Stimulated activated naive B cell treated with anti-CD40 and anti-IgM and Interleukin-4, amounts not matched to agents 10 μg/mL and 1 μg/mL and 100 μg/mL, for 72 hours (primary cell): ENCODE measurements around the gene CAVIN3.
"Not testable (repeated sequence)": the region's sequence is repeated elsewhere in the genome, so short reads cannot be mapped to it uniquely, and the experiment has no call there.

Experiments
- ATAC-seq, 2 donors: fragments of 150-1000 bp; cut with Tn5 transposase; replicated peaks; 2 replicates each; pipeline ENCODE4 v1.10.0; 2021; ENCODE audit warnings: moderate library complexity in 1 of 2
- DNase-seq: peaks from one replicate; pipeline ENCODE4 v3.0.0; 2021
- H3K27ac Mint-ChIP-seq: one replicate; pipeline ENCODE4 v1.8.0; 2022; ENCODE audit warnings: mild to moderate bottlenecking, mixed read lengths
- H3K27me3 Mint-ChIP-seq, 2 donors: one replicate each; pipeline ENCODE4 v1.8.0; 2022; ENCODE audit warnings: mixed read lengths in 2 of 2
- H3K36me3 Mint-ChIP-seq, 2 donors: one replicate each; pipeline ENCODE4 v1.8.0; 2022; ENCODE audit warnings: mixed read lengths in 2 of 2, mild to moderate bottlenecking in 1 of 2
- H3K4me1 Mint-ChIP-seq, 2 donors: one replicate each; pipeline ENCODE4 v1.8.0; 2022; ENCODE audit warnings: mixed read lengths in 2 of 2, mild to moderate bottlenecking in 1 of 2
- H3K4me3 Mint-ChIP-seq, 2 donors: one replicate each; pipeline ENCODE4 v1.8.0; 2022; ENCODE audit warnings: mild to moderate bottlenecking in 2 of 2, mixed read lengths in 2 of 2, moderate library complexity in 1 of 2
- H3K9me3 Mint-ChIP-seq, 2 donors: one replicate each; pipeline ENCODE4 v1.8.0; 2022; ENCODE audit warnings: mixed read lengths in 2 of 2, mild to moderate bottlenecking in 1 of 2

Gene CAVIN3

DNA sequence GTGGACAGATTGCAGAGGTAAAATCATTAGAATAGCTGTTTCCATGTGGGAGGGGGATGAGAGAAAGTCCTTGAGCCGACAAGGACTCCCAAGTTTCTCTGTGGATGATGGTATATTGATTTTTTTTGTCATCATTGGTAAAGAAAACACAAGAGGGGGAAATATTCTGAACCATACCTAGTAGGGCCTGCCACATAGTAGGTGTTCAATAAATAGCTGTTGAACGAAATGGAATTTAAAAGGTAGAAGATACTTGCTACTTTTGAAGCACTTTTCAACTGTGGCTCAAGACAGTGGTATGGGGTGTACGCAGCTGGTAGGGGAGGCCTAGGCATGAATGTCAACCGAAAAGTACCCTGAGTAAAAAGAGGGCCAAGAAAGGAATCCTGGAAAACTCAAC is 2.1 kb downstream of the CAVIN3 start:
- no peak for DNase-seq
- no peak for ATAC-seq
- H3K27ac Mint-ChIP-seq = no peak overlapping the region
- H3K4me1 Mint-ChIP-seq = peaks cover 18 to 37% of the 10 kb centered on the region in 2 donors
- peaks cover 0 to 1% of the 10 kb centered on the region in 2 donors for H3K9me3 Mint-ChIP-seq
- H3K36me3 Mint-ChIP-seq = no peaks in the 10 kb centered on the region
- H3K27me3 Mint-ChIP-seq = peaks cover 60 to 81% of the 10 kb centered on the region in 2 donors
- H3K4me3 Mint-ChIP-seq = no peak overlapping the region

DNA sequence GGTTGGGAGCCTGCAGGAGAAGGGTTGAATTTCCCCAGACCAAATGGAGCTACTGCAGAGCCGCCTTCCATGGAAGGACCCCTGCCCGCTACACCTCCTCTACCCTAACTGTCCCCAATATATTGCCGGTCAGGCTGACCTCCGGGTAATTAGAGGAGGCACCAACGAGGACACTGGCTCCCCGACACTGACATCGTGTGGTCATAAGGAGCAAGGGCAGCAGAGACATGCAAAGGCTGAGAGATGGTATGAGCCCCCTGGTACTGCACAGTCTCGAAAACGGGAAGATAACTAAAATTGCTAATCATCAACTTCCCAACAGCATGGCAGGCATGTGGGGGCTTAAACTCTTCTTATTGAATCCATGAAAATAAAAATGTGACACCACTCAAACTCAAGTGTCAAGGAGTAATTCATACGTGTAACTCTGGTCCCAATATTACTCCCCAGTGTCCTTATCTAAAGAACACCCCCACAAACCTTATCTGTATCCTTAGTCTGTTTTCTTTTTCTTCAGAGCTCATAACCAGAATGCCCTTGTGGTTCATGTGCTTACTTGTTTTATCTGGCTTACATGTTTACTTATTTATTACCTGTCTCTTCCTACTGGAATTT is 4.4 kb downstream of the CAVIN3 start:
- H3K27ac Mint-ChIP-seq = no peak overlapping the region
- H3K4me3 Mint-ChIP-seq = no peak overlapping the region
- peaks cover 13 to 20% of the 10 kb centered on the region in 2 donors for H3K4me1 Mint-ChIP-seq
- peak; percentile 22 for DNase-seq
- H3K36me3 Mint-ChIP-seq = no peaks in the 10 kb centered on the region
- ATAC-seq = peak; percentile 30 to 61
- peaks cover 45 to 73% of the 10 kb centered on the region in 2 donors for H3K27me3 Mint-ChIP-seq
- H3K9me3 Mint-ChIP-seq = no peaks in the 10 kb centered on the region

DNA sequence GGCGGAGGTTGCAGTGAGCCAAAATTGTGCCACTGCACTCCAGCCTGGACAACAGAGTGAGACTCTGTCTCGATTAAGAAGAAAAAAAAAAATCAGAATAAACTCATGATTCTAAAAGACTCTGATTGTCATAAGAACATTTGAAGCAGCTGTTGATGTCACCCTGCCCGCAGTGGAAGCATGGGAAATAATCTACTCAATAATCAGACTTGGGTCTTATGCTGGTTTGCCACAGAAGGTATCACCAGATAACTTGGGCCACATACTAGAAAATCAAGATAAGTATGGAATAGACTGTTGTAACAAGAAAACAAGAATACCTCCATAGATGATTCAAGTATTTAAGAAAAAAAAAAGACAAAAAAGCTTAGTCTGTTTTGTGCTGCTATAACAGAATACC is 8.2 kb downstream of the CAVIN3 start:
- no peak overlapping the region for H3K4me3 Mint-ChIP-seq
- ATAC-seq (no peak), DNase-seq (no peak)
- peaks cover 4 to 6% of the 10 kb centered on the region in 2 donors for H3K4me1 Mint-ChIP-seq
- no peak overlapping the region for H3K27ac Mint-ChIP-seq
- H3K9me3 Mint-ChIP-seq = no peaks in the 10 kb centered on the region
- H3K36me3 Mint-ChIP-seq = no peaks in the 10 kb centered on the region
- peaks cover 31 to 48% of the 10 kb centered on the region in 2 donors for H3K27me3 Mint-ChIP-seq

- Mint-ChIP-seq H3K9me3 (no peaks in the 10 kb centered on the region), H3K4me3 (no peak overlapping the region), H3K4me1 (no peaks in the 10 kb centered on the region), H3K27ac (no peak overlapping the region), H3K36me3 (no peaks in the 10 kb centered on the region), H3K27me3 (peaks cover 12 to 44% of the 10 kb centered on the region in 2 donors)
- DNase-seq = no peak
- no peak for ATAC-seq
These were observed 12.4 kb downstream of the CAVIN3 start for GRCh38 chr11:6307876-6308275.

GRCh38 chr11:6305297-6305696 is 15.0 kb downstream of the CAVIN3 start:
- no peak overlapping the region for H3K27ac Mint-ChIP-seq

GRCh38 chr11:6303661-6304060 is 16.6 kb downstream of the CAVIN3 start:
- H3K9me3 Mint-ChIP-seq = no peaks in the 10 kb centered on the region
- H3K4me1 Mint-ChIP-seq = no peaks in the 10 kb centered on the region
- peaks cover 17 to 46% of the 10 kb centered on the region in 2 donors for H3K27me3 Mint-ChIP-seq
- ATAC-seq = no peak
- DNase-seq = no peak
- no peak overlapping the region for H3K4me3 Mint-ChIP-seq
- no peak overlapping the region for H3K27ac Mint-ChIP-seq
- H3K36me3 Mint-ChIP-seq = no peaks in the 10 kb centered on the region

More at GRCh38 chr11:6305297-6305696, 15.0 kb downstream of the CAVIN3 start:
- H3K27me3 Mint-ChIP-seq = peaks cover 12 to 46% of the 10 kb centered on the region in 2 donors
- H3K4me3 Mint-ChIP-seq = no peak overlapping the region
- ATAC-seq (no peak), DNase-seq (no peak)
- no peaks in the 10 kb centered on the region for H3K36me3 Mint-ChIP-seq
- H3K9me3 Mint-ChIP-seq = no peaks in the 10 kb centered on the region
- no peaks in the 10 kb centered on the region for H3K4me1 Mint-ChIP-seq

DNA sequence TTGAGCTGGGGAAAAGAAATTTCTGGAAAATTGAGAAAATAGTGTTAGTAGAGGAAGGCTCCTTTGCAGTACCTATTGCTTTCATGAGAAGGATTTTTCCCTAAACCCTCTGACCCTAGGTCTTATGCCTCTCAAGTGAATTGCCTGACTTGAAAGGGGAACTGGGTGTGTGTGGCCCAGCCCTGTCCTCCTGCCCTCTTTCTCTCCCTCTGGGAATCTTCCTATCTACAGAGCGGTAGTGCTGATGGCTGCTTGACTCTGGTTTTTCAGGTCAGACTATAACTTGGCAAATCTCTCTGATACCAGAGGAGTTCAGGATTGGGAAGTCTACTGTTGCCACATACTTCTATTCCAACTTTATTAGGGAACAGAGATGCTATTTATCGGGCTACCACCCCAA is 19.2 kb downstream of the CAVIN3 start:
- H3K4me1 Mint-ChIP-seq = no peaks in the 10 kb centered on the region
- no peak for ATAC-seq
- H3K9me3 Mint-ChIP-seq = no peaks in the 10 kb centered on the region
- no peaks in the 10 kb centered on the region for H3K36me3 Mint-ChIP-seq
- H3K4me3 Mint-ChIP-seq = no peak overlapping the region
- no peak overlapping the region for H3K27ac Mint-ChIP-seq
- DNase-seq = no peak
- H3K27me3 Mint-ChIP-seq = peaks cover 16 to 35% of the 10 kb centered on the region in 2 donors

GRCh38 chr11:6300325-6300724 is 20.0 kb downstream of the CAVIN3 start:
- no peaks in the 10 kb centered on the region for H3K4me1 Mint-ChIP-seq
- DNase-seq (no peak), ATAC-seq (peak in 1 of 2 donors; percentile 39)
- H3K36me3 Mint-ChIP-seq = no peaks in the 10 kb centered on the region
- H3K4me3 Mint-ChIP-seq = no peak overlapping the region
- no peak overlapping the region for H3K27ac Mint-ChIP-seq
- peaks cover 17 to 31% of the 10 kb centered on the region in 2 donors for H3K27me3 Mint-ChIP-seq
- no peaks in the 10 kb centered on the region for H3K9me3 Mint-ChIP-seq

DNA sequence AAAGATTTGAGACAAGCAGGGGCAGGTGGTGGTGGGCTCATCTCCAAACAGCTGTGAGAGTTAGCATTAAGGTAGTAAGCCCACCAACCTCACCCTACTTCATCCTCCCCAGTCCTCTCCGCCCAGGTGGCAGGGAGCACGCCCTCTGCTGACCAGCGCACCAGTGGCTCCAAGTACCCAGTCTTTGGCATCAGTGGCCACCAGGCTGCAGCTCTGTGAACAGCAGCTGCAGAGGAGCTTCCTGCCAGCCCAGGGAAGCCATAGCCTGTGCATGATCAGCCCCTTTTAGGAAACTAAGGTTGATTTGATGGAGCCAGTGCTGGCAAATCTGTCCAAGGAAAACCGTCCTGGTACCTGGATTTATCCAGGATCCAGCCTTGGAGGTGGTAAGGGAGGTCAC is 21.7 kb downstream of the CAVIN3 start:
- DNase-seq (no peak), ATAC-seq (peak; percentile 65 to 79)
- Mint-ChIP-seq H3K27ac (no peak overlapping the region), H3K4me1 (no peaks in the 10 kb centered on the region), H3K27me3 (peaks cover 17 to 26% of the 10 kb centered on the region in 2 donors), H3K4me3 (no peak overlapping the region), H3K9me3 (no peaks in the 10 kb centered on the region), H3K36me3 (no peaks in the 10 kb centered on the region)

DNA sequence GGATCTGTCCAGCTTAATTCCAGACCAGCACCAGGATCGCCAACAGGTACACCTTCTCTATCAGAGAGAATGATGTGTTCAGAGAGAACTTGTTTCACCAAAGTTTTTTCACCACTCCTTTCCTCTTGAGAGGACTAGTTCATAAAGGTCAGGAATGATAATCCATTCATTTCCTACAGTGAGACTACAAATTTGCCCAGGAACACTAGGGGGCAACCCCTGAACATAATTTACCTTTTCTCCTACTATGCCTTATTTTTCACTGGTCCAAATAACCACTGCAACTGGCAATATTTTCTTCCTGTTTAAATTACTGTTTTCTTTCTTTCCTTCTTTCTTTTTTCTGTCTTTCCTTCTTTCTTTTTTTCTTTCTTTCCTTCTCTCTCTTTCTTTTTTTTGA is 22.5 kb downstream of the CAVIN3 start:
- ATAC-seq = no peak
- peaks cover 17 to 23% of the 10 kb centered on the region in 2 donors for H3K27me3 Mint-ChIP-seq
- no peak overlapping the region for H3K27ac Mint-ChIP-seq
- H3K4me3 Mint-ChIP-seq = no peak overlapping the region
- no peaks in the 10 kb centered on the region for H3K36me3 Mint-ChIP-seq
- no peaks in the 10 kb centered on the region for H3K4me1 Mint-ChIP-seq
- no peak for DNase-seq
- H3K9me3 Mint-ChIP-seq = no peaks in the 10 kb centered on the region

- Mint-ChIP-seq H3K9me3 (no peaks in the 10 kb centered on the region), H3K27ac (no peak overlapping the region), H3K4me1 (no peaks in the 10 kb centered on the region), H3K27me3 (peaks cover 32 to 46% of the 10 kb centered on the region in 2 donors), H3K4me3 (no peak overlapping the region), H3K36me3 (no peaks in the 10 kb centered on the region)
- ATAC-seq (no peak), DNase-seq (no peak)
These were observed 35.3 kb downstream of the CAVIN3 start for GRCh38 chr11:6285019-6285418.

GRCh38 chr11:6284250-6284649 is 36.1 kb downstream of the CAVIN3 start:
- Mint-ChIP-seq H3K4me1 (no peaks in the 10 kb centered on the region), H3K9me3 (no peaks in the 10 kb centered on the region), H3K27me3 (peaks cover 24 to 41% of the 10 kb centered on the region in 2 donors), H3K4me3 (no peak overlapping the region), H3K27ac (no peak overlapping the region), H3K36me3 (no peaks in the 10 kb centered on the region)
- DNase-seq (no peak), ATAC-seq (no peak)

DNA sequence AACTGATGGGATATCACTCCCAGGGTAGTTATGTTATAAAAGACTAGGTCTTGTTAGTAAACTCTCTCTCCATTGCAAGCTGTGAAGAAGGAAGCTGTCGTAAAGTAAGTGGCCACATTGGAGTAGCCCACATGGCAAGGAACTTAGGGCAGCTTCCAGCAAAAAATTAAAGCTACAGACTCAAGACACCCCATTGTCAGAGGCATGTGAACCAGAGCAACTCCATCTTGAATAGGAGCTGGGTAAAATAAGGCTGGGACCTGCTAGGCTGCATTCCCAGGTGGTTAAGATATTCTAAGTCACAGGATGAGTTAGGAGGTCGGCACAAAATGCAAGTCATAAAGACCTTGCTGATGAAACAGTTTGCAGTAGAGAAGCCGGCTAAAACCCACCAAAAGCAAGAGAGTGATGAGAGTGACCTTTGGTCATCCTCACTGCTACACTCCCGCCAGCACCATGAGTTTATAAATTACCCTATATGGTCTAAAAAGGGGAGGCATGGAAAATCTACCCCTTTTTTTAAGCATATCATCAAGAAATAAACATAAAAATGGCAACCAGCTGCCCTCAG is 36.8 kb downstream of the CAVIN3 start:
- Mint-ChIP-seq H3K9me3 (no peaks in the 10 kb centered on the region), H3K27ac (no peak overlapping the region), H3K4me1 (no peaks in the 10 kb centered on the region)

GRCh38 chr11:6280809-6281208 is 39.5 kb downstream of the CAVIN3 start:
- H3K9me3 Mint-ChIP-seq, H3K4me1 Mint-ChIP-seq, H3K27ac Mint-ChIP-seq, ATAC-seq, H3K4me3 Mint-ChIP-seq, DNase-seq, H3K36me3 Mint-ChIP-seq: not testable (repeated sequence)
- H3K27me3 Mint-ChIP-seq = peaks cover 34 to 61% of the 10 kb centered on the region in 2 donors

More for the DNA sequence above, 36.8 kb downstream of the CAVIN3 start:
- DNase-seq (no peak), ATAC-seq (no peak)
- Mint-ChIP-seq H3K4me3 (no peak overlapping the region), H3K27me3 (peaks cover 24 to 41% of the 10 kb centered on the region in 2 donors), H3K36me3 (no peaks in the 10 kb centered on the region)

DNA sequence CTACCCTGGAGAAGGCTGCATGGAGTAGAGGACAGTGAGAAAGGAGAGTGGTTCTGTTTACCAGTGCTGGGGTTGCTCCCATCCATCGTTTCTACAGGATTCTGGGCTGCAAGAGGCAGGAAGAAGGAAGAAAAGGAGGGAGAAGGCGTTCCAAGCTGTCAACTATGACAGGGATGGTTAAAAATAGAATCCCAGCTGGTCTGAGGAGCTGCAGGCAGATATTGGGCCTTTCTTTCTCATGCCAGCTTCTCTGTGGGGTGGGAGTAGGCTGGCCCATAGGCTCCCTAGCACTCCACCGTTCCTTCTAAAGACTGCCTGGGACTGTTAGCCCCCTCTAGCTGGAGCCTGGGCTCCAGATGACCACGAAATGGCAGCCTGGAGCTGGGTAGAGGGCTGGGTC is 47.1 kb downstream of the CAVIN3 start:
- no peaks in the 10 kb centered on the region for H3K36me3 Mint-ChIP-seq
- H3K4me3 Mint-ChIP-seq = no peak overlapping the region
- no peak overlapping the region for H3K27ac Mint-ChIP-seq
- DNase-seq (no peak), ATAC-seq (no peak)
- peaks cover 66 to 68% of the 10 kb centered on the region in 2 donors for H3K27me3 Mint-ChIP-seq
- H3K4me1 Mint-ChIP-seq = no peaks in the 10 kb centered on the region
- peaks cover 3 to 5% of the 10 kb centered on the region in 2 donors for H3K9me3 Mint-ChIP-seq
